HG02642 (cell line): ENCODE data around the gene APOL3.
A peak's percentile ranks its signal among the peaks of the same experiment; 100 is the strongest.
"Not testable (repeated sequence)": the region's sequence is repeated elsewhere in the genome, so short reads cannot be mapped to it uniquely, and the experiment has no call there.

ENCODE experiments used
- ATAC-seq: cut with Tn5 transposase; IDR thresholded peaks from one replicate; pipeline ENCODE4 v1.9.1; 2021; ENCODE audit warnings: mild to moderate bottlenecking; ENCODE audit not compliant: unreplicated experiment, poor library complexity

The APOL3 gene

GRCh38 chr22:36141481-36141880 lies 19.1 kb downstream of the APOL3 start:
- ATAC-seq: no peak

- not testable (repeated sequence) for ATAC-seq
Measured at GRCh38 chr22:36138709-36139108, 21.8 kb downstream of the APOL3 start.

- ATAC-seq: no peak
Measured at GRCh38 chr22:36136988-36137387, 23.6 kb downstream of the APOL3 start.

- no peak for ATAC-seq
Measured at GRCh38 chr22:36136475-36136874, 24.1 kb downstream of the APOL3 start.

- no peak for ATAC-seq
Measured at GRCh38 chr22:36135306-36135980, 25.1 kb downstream of the APOL3 start.

GRCh38 chr22:36134182-36134581 lies 26.4 kb downstream of the APOL3 start:
- no peak for ATAC-seq

GRCh38 chr22:36131907-36132306 lies 28.6 kb downstream of the APOL3 start:
- ATAC-seq: no peak

- ATAC-seq: no peak
Measured at GRCh38 chr22:36129486-36130388, 30.8 kb downstream of the APOL3 start.

GRCh38 chr22:36129071-36129470 lies 31.5 kb downstream of the APOL3 start:
- ATAC-seq: no peak

GRCh38 chr22:36125994-36126531 lies 34.5 kb downstream of the APOL3 start:
- no peak for ATAC-seq

- no peak for ATAC-seq
Measured at GRCh38 chr22:36125434-36125833, 35.1 kb downstream of the APOL3 start.

- no peak for ATAC-seq
Measured at GRCh38 chr22:36124666-36125065, 35.9 kb downstream of the APOL3 start.

GRCh38 chr22:36123673-36124630 lies 36.6 kb downstream of the APOL3 start:
- ATAC-seq: peak; percentile 86

- ATAC-seq: not testable (repeated sequence)
Measured at GRCh38 chr22:36120621-36121351, 39.8 kb downstream of the APOL3 start.

- no peak for ATAC-seq
Measured at GRCh38 chr22:36117053-36117554, 43.5 kb downstream of the APOL3 start.

GRCh38 chr22:36116127-36116526 lies 44.4 kb downstream of the APOL3 start:
- no peak for ATAC-seq

GRCh38 chr22:36113121-36113520 lies 47.4 kb downstream of the APOL3 start:
- no peak for ATAC-seq

GRCh38 chr22:36111316-36111715 lies 49.2 kb downstream of the APOL3 start:
- ATAC-seq: no peak

GRCh38 chr22:36110306-36110881 lies 50.2 kb downstream of the APOL3 start:
- ATAC-seq: no peak
